Ovary (tissue), 9 donors: ENCODE results near the gene WDR53. TPM values are rescaled to one million over a fixed set of nuclear protein-coding genes. Genes with fewer than 3 reads are reported as not detected.
"Not testable (repeated sequence)": the region's sequence is repeated elsewhere in the genome, so short reads cannot be mapped to it uniquely, and the experiment has no call there.

Experiments used
- DNase-seq, 5 donors: peaks; one replicate each; pipeline ENCODE4 v3.0.0-alpha.2; 2019 to 2020
- H3K27ac ChIP-seq, 2 donors: fragments of 200-600 bp; one replicate each; pipeline versions ENCODE4 v1.5.1 to v1.8.0; 2019 to 2022
- H3K27me3 ChIP-seq: fragments of 200-600 bp; one replicate; pipeline ENCODE4 v1.8.0; 2022
- H3K36me3 ChIP-seq: fragments of 200-600 bp; sonication (generic); one replicate; pipeline ENCODE4 v1.5.1; 2019
- H3K4me1 ChIP-seq: one replicate; pipeline ENCODE4 v1.8.1; 2013; ENCODE audit warnings: mild to moderate bottlenecking, moderate library complexity; ENCODE audit not compliant: insufficient read depth
- H3K4me3 ChIP-seq: fragments of 200-600 bp; sonication (generic); one replicate; pipeline ENCODE4 v1.5.1; 2017
- H3K9me3 ChIP-seq, 2 donors: fragments of 200-600 bp in 1 of 2; sonication (generic) in 1 of 2; one replicate each; pipeline versions ENCODE4 v1.5.1 to v1.8.1; 2013 to 2019; ENCODE audit warnings: mild to moderate bottlenecking in 1 of 2, moderate library complexity in 1 of 2
- EP300 ChIP-seq: sonication (generic); formaldehyde crosslinking; IDR thresholded peaks from one replicate; pipeline ENCODE4 v1.6.1; 2017; ENCODE audit warnings: antibody characterized with exemption
- POLR2A ChIP-seq: fragments of 450-650 bp; IDR thresholded peaks from one replicate; pipeline ENCODE4 v1.6.1; 2017; ENCODE audit warnings: antibody characterized with exemption, mild to moderate bottlenecking, moderate library complexity
- WGBS, 3 donors: extraction: QIAGEN DNeasy Blood & Tissue Kit in 1 of 3; methylation state at CpG; one replicate each; pipeline versions ENCODE4 v1.1.5 to v1.1.7; 2013 to 2017; 5-methylcytosine and 5-hydroxymethylcytosine counted together
- intact Hi-C, 4 donors: fragments of 100-400 bp; cut with DNase I; formaldehyde crosslinking; loops; one replicate each; pipeline versions ENCODE4 v1.11.0 to v1.15.1; 2022 to 2023
- polyA plus RNA-seq, 2 donors: library from polyadenylated mRNA; stranded (reverse); fragments of 200-250 nt in 1 of 2; fragments of 350-450 nt in 1 of 2; fragmentation: Illumina TruSeq in 1 of 2; extraction: RNeasy Lipid Tissue Mini Kit (QIAGEN cat#74804) in 1 of 2; gene quantifications; one replicate each; pipeline ENCODE4 v1.2.3, GENCODE V29; 2013 to 2014
- total RNA-seq, 7 donors: library from RNA; depleted of rRNA in 2 of 7; stranded (reverse); fragments of >200 nt in 2 of 7; fragmentation: NEBNext Ultra II Directional in 3 of 7; extraction: Animal tissue kit (Norgen Biotek cat#: 25700) in 3 of 7; gene quantifications; one replicate each; pipeline versions ENCODE4 v1.1.0 to v1.2.4, GENCODE V29; 2016 to 2023
- TF ChIP-seq, protein P1 (sequence below), 3 donors: fragments of 450-650 bp in 2 of 3; fragments of 200-600 bp in 1 of 3; IDR thresholded peaks; one replicate each; pipeline versions ENCODE4 v1.5.1 to v1.8.0; 2016 to 2022; ENCODE audit warnings: antibody characterized with exemption in 3 of 3, mild to moderate bottlenecking in 1 of 3
- donor health status: DM: no; HTN: no; CAD: no; lungs with moderate emphysema.
- donor health status: DM: no; HTN: no; CAD: no.
- donor health status: Bipolar disorder and iron deficiency.
- donor health status: DM: yes; HTN: yes; CAD: no.
- donor health status: DM: no; HTN: no; CAD: no.
- donor health status: DM: yes; HTN: yes; CAD: no.

WDR53 gene
- total and polyA plus RNA-seq, 9 donors = 3.0 to 14.1 (median 11.6) TPM

DNA sequence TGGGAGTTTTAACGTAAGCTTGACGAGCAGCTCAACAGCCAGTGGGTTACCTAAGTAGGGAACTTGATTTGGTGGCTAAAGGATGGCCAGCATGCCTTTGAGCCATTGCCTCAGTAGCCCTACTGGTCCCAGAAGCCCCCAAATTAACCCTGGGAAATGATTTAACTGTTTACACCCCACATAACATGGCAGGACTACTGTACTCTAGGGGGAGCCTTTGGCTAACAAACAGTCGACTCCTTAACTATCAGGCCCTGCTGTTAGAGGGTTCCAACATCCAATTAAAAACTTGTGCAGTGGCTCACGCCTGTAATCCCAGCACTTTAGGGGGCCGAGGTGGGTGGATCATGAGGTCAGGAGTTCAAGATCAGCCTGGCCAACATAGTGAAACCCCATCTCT, 43.8 kb downstream of the WDR53 start:
- no peak overlapping the region for H3K4me3 ChIP-seq
- peaks cover 0 to 1% of the 10 kb centered on the region in 2 donors for H3K9me3 ChIP-seq
- H3K27ac ChIP-seq = no peak overlapping the region
- no peaks in the 10 kb centered on the region for H3K27me3 ChIP-seq
- no peaks in the 10 kb centered on the region for H3K36me3 ChIP-seq
- WGBS, 3 donors = 52 to 61% (median 56%) methylated on average over 5 of the region's 5 CpGs
- intact Hi-C loops = no loop called here
- no peak for DNase-seq
- H3K4me1 ChIP-seq = peaks cover 4% of the 10 kb centered on the region
- no peak for TF ChIP-seq POLR2A
- TF ChIP-seq EP300 = no peak
- TF ChIP-seq, protein P1, sequence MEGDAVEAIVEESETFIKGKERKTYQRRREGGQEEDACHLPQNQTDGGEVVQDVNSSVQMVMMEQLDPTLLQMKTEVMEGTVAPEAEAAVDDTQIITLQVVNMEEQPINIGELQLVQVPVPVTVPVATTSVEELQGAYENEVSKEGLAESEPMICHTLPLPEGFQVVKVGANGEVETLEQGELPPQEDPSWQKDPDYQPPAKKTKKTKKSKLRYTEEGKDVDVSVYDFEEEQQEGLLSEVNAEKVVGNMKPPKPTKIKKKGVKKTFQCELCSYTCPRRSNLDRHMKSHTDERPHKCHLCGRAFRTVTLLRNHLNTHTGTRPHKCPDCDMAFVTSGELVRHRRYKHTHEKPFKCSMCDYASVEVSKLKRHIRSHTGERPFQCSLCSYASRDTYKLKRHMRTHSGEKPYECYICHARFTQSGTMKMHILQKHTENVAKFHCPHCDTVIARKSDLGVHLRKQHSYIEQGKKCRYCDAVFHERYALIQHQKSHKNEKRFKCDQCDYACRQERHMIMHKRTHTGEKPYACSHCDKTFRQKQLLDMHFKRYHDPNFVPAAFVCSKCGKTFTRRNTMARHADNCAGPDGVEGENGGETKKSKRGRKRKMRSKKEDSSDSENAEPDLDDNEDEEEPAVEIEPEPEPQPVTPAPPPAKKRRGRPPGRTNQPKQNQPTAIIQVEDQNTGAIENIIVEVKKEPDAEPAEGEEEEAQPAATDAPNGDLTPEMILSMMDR (IDR thresholded peaks at IDR 0.05) = no peak

DNA sequence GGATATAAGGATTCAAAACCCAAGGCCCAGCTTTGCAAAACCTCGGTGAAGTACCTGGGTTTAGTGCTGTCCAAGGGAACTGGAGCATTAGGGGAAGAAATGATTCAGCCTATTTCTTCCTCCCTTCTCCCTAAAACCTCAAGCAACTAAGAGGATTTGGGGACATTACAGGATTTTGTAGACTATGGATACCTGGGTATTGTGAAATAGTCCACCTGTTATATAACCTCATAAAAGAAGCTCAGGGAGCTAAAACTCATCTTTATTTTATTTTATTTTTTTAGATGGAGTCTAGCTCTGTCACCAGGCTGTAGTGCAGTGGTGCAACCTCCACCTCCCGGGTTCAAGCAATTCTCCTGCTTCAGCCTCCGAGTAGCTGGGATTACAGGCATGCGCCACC, 44.5 kb downstream of the WDR53 start:
- H3K27me3 ChIP-seq = no peaks in the 10 kb centered on the region
- no peak for DNase-seq
- intact Hi-C loops = no loop called here

DNA sequence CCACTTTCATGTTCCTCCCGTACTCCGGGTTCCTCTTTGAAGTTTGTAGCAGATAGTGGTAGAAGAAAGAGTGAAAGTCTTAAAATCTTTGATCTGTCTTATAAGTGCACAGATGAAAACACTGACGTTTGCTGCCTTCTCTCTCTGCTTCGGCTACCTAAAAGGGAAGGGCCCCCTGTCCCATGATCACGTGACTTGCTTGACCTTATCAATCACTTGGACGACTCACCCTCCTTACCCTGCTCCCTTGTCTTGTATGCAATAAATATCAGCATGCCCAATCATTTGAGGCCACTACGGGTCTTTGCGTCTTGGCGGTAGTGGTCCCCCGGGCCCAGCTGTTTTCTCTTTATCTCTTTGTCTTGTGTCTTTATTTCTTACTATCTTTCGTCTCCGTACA, 47.1 kb downstream of the WDR53 start:
- H3K36me3 ChIP-seq, H3K4me1 ChIP-seq, H3K27me3 ChIP-seq, intact Hi-C loops, H3K27ac ChIP-seq, H3K4me3 ChIP-seq, DNase-seq: not testable (repeated sequence)
- peaks cover 9 to 13% of the 10 kb centered on the region in 2 donors for H3K9me3 ChIP-seq
- WGBS, 3 donors = 80 to 90% (median 82%) methylated on average over 12 of the region's 12 CpGs

More for the DNA sequence above, 44.5 kb downstream of the WDR53 start:
- Histone ChIP-seq H3K9me3 (peaks cover 6 to 8% of the 10 kb centered on the region in 2 donors), H3K36me3 (no peaks in the 10 kb centered on the region), H3K4me3 (no peak overlapping the region), H3K4me1 (peaks cover 2% of the 10 kb centered on the region), H3K27ac (no peak overlapping the region)
- no peak for TF ChIP-seq EP300
- TF ChIP-seq POLR2A = no peak
- TF ChIP-seq, protein P1 (IDR thresholded peaks at IDR 0.05) = no peak
- 94 to 97% (median 95%) methylated on average over 4 of the region's 4 CpGs for WGBS, 3 donors

DNA sequence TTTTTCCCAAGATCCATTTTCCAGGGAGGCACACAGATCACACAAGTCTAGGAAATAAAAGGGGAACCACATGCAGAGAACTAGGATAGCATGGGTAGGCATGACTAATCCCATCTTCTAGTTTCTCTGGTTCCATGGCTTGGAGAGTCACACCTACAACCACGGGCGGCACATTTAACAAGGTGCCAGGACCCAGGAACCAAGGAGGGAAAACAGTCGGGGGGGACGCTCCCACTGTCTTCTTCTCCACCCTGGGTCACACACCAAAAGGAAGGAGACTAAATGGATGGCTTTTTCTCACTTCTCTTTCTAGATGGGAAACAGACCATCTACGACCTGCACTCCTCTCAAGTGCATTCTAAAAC, 48.7 kb downstream of the WDR53 start:
- WGBS, 3 donors = 77 to 85% (median 79%) methylated on average over 5 of the region's 5 CpGs
- no peak overlapping the region for H3K27ac ChIP-seq
- intact Hi-C loops = no loop called here
- H3K4me1 ChIP-seq = no peaks in the 10 kb centered on the region
- TF ChIP-seq POLR2A (no peak), EP300 (no peak)
- TF ChIP-seq, protein P1 (IDR thresholded peaks at IDR 0.05) = no peak
- H3K36me3 ChIP-seq = no peaks in the 10 kb centered on the region
- DNase-seq = no peak
- peaks cover 9 to 13% of the 10 kb centered on the region in 2 donors for H3K9me3 ChIP-seq
- no peak overlapping the region for H3K4me3 ChIP-seq
- H3K27me3 ChIP-seq = no peaks in the 10 kb centered on the region

DNA sequence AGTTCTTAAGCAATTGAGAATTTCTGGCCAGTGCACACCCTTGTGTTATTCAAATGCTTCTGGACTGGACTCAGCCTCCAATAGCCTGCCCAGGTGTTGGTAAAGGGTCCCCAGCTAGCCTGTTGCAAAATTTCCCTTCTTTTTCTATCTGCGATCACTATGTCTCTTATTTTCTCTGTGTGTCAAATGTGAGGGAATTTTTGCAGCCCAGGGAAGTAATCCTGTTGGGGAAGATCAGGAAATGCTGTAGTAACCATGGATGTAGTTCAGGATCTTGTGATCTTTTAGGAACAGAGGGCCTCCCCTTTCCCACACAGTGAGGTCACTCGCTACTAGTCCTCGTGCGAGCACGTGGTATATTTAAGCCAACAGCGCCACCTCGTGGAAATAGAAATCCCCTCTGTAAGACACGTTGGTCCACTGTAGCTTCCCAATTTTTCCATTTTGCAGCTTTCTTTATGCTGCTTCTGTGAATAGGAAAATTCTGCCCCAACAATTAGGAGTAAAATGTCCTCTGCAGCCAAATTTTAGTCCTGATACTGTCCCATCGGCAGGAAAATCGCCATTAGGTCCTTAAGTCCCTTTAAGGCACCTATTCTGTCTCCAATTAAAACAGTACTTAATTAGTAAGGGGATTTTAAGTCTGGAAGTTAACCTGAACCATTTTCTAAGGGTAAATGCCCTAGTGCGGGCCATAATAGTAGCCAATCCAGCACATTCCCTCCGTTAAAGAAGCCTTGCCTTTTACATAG, 49.2 kb downstream of the WDR53 start:
- H3K27me3 ChIP-seq = no peaks in the 10 kb centered on the region
- TF ChIP-seq, protein P1 (IDR thresholded peaks at IDR 0.05) = no peak
- TF ChIP-seq POLR2A (no peak), EP300 (no peak)
- H3K27ac ChIP-seq = no peak overlapping the region
- 39 to 54% (median 47%) methylated on average over 12 of the region's 12 CpGs for WGBS, 3 donors
- no peak overlapping the region for H3K4me3 ChIP-seq
- peaks cover 9 to 13% of the 10 kb centered on the region in 2 donors for H3K9me3 ChIP-seq
- intact Hi-C loops = no loop called here
- no peaks in the 10 kb centered on the region for H3K36me3 ChIP-seq
- H3K4me1 ChIP-seq = no peaks in the 10 kb centered on the region
- DNase-seq = peak in 2 of 5 donors; percentile 25
